ENCODE measurements around the gene PRDM1.
"Not testable (repeated sequence)": the region's sequence is repeated elsewhere in the genome, so short reads cannot be mapped to it uniquely, and the experiment has no call there.

Gene PRDM1

DNA sequence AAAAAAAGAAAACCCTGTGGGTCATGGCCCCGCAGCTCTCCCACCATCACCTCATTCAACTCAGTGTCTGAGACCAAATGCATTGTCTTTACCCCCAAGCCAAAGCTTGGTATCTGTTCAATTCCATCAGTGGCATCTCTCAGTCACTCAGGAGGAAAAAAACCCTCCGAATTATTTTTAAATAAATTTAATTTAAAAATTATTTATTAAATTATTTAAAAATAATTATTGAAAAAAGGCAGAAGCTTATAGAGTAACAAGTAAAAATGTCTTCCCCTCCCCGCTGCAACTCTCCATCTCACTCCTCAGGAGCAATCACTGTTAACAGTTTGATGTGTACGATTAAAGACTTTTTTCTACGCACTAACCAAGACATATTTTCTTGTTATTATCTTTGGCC, 50.7 kb downstream of the PRDM1 start:
- no peak for DNase-seq (ENCODE audit: low spot score)

DNA sequence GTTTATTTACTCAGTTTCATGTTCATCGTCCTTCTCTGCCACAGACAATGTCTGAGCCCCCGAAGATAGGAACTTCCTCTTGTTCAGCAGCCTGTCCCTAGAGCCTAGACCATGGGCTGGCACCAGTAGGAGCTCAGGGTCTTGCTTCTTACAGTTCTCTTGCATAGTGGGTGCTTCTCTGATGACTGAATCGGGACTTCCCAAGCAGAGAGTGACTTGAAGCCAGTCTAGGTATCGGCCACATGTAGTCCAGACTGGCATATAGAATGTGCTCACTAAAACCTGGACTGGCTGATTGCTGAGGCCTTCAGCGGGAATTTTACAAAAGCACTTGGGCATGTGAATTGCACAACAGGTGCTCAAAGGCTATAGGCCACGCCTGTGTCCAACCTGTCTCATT, 52.0 kb downstream of the PRDM1 start:
- no peak for DNase-seq (ENCODE audit: low spot score)

DNA sequence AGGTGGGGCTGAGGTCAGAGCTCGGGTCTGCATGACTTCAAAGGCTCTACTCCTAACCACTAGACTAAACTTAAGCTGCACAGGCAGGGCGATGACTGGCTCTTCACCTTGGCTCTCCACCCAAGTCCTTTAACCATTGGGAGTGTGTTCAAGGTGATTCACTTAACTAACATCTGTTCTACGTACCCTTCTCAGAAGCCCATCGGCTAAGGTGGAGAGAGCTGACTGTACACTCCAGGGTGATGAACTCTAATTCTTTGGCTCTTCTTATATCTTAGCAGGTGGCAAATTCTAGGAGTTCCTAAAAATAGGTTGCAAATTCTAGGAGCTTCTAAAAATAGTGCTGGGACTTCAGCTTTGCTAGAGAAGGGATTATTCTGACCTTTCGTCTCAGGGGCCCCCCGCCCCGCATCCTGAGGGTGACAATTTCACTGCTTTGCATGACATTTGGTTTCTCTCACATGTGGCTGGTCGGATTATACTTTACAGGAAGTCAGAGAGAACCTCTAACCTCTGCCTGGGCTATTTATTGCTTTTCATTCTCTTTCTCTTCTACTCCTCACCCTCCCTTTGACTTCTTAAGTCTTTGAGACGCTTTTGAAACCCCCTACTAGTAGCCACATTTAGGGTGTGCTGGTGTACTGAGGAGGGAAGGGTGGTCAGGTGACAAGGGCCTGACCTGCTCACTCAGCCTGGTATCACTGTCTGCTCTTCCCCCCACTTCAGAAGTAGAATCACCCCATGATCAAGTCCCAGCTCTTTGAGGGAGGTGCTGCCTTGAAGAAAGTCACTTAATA, 55.5 kb downstream of the PRDM1 start:
- no peak for DNase-seq (ENCODE audit: low spot score)

DNA sequence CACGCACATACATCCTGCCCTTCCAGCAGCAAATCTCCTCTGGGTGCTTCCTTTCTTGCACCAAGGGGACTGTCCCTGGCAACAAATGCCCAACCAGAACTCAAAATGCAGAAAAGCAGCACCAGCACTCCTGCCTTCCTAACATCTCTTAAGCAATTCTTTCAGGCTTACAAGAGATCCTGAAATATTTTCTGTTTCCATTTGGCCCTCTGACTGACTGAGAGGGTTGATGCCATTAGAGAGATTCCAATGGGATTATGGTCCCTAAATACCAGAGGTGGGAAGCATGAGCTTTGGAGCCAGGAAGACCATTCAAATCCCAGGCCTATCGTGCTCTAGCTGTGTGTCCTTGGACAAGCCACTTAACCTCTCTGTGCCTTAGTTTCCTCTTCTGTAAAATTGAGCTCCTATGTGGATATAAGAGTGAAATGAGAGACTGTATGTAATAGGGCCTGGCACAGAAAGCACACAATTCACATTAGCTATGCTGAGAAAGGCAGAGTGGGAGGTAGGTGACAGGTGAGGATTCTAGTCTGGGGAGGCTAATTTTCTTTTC, 56.8 kb downstream of the PRDM1 start:
- no peak for DNase-seq (ENCODE audit: low spot score)

DNA sequence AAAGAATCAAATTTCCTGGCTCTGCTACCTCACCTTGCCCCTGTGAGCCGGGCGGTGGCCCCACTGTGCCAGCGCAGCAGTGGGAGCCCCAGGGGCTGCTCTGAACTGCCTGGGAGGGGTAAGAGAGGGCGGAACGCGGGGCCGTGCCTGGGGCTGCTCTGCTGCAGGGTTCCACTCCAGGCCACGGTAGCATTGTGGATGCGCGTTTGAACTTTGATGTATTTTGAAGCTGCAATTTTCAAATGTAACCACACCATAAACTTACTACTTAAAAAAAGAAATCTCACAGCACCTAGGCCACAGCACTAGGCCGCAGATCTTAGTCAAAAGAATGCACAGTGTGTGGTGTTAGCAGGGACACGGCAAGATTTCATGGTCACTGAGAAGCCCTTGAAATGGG, 57.5 kb downstream of the PRDM1 start:
- no peak for DNase-seq (ENCODE audit: low spot score)

DNA sequence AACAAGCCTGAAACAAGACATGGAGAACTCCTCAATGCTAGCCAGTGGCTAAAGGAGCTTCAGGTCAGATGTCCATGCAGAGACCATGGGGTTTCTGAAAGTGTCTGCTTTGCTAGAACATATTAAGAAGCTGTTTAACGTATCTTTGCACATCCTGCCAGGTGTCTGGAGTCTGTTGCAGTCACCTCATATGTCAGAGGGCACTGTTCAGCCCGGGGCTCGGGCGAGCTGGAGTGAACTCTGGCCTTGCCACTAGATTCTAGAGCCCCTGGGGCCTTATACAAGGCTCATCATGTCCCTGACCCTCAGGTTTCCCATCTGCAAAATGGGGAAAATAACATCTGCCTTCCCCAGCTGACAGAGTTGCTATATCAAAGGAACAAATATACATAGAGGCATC, 59.0 kb downstream of the PRDM1 start:
- no peak for DNase-seq (ENCODE audit: low spot score)

DNA sequence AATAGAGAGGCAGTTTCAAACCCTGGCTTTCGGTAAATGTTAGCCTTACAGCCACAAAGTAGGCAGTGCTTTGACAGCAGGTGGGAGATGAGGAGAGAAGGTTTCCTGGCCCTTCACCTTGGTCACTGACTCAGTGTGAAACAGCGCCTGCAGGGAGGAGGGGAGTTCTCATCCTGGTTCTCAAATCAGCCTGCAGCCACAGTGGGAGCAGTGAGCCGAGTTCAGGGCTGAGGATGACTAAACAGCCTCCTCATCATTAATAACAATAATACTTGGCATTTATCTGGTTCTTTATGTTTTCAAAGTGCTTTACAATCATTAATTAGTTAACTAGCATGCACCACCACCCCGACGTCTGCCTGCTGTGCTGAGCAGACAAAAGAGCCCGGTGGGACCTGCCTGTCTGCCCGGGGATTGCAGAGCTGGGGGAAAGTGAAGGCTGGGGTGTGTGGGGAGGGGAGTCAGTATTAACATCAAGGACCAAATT, 59.6 kb downstream of the PRDM1 start:
- DNase-seq (ENCODE audit: low spot score), result no peak

DNA sequence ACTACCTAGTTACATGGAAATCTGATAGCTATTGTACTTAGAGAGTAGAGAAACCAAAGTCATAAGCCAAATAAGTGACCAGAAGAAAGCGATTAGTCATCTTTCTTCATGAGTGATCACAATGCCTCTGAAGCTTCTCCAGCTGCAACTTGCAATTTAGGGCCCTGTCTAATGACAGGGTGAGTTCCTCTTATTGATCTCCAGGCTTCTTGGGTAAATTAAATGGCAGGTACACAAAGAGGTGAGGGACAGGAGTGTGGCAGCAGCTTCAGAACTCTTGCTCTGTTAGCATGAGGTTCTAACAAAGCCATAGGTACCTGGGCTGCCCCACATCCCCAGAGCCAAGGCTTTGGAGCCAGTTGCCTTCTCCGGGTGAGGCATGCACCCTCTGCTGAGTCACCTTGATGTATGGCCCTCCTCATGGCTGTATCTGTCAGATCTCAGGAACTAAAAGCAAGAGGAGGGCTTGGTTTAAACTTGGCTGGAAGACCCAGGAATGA, 60.8 kb downstream of the PRDM1 start:
- no peak for DNase-seq (ENCODE audit: low spot score)

DNA sequence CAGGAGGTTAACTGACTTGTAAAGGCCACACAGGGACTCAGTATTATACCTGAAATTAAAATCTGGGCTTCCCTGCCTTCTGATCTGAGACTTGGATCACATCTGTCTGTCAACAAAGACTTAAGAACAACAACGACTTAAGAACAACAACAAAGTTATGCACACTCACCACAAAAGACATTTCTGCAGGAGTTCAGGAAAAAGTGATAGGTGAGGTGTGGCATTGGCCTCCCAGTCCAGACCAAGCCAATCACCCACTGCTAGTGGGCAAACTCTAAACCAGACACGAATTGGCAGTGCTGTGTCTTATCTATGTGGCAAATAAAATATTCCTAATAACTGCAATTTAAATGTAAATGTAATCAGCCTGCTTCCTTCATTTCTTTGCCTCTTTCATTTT, 61.3 kb downstream of the PRDM1 start:
- DNase-seq (ENCODE audit: low spot score), result no peak

DNA sequence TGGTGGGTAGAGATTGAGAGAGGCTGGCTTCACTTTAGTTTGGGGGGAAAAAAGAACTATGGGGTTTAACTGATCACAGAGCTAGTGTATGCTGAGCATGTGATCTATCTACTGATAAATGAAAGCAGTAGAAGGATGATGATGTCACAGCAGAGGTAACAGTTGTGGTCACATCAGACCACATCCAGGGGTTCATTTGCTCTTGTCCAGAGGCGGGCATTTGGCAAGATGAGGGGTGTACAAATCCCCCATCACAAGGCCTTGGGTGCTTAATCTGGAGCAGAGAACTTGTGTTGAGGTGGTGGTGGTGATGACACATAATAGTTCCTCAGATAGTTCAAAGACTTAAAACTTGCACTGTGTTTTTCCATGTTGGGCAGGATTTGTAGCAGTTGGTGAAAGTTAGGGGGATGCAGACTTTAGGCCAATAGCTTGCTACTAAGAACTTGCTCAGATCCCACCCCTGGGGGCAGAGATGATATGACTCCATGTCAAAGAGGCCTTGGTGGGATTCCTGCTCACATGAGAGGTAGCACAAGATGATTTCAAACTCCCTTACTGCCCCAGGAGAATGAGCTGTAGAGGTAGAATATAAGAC, 63.4 kb downstream of the PRDM1 start:
- no peak for DNase-seq (ENCODE audit: low spot score)

DNA sequence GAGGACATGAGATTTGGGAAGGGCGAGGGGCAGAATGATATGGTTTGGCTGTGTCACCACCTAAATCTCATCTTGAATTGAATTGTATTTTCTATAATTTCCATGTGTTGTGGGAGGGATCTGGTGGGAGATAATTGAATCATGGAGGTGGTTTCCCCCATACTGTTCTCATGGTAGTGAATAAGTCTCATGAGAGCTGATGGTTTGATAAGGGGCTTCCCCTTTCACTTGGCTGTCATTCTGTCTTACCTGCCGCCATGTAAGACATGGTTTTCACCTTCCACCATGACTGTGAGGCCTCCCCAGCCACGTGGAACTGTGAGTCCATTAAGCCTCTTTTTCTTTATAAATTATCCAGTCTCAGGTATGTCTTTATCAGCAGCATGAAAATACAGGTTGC, 66.3 kb downstream of the PRDM1 start:
- not testable (repeated sequence) for DNase-seq (ENCODE audit: low spot score)

DNA sequence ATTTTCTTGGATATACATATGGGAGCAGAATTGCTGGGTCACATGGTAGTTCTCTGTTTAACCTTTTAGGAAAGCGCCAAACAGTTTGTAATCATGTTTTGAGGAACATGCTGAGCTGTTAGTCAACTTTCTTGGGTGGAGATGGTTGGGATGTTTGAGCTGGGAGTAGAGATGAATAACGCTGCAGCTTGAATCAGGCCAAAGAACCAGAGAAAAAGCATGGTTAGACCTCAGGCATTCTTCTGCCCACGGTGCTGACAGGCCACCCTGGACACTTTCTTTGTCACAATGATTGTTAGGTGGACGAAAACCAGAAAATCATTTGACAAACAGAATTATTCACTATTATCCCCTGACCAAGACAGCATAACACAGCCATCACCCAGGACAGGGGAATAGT, 66.8 kb downstream of the PRDM1 start:
- DNase-seq (ENCODE audit: low spot score), result no peak

DNA sequence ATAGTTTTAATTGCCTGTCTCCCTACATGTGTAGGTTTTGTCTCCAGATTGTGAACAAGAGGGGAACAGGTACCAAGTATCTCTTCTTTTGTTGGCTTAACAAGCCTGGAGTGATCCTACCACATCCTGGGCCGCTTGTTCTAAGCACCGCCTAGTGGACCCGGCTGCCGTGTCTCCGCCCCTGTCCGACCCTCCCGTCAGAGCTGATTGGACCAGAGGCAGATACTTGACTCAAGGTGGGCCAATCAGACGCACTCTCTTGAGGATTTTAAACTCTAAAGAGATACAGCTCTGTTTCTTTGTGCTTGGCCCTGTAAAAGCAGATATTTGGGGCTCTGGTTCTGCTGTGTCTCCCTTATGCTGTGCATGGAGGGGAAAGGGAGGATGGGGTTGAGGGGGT, 68.2 kb downstream of the PRDM1 start:
- no peak for DNase-seq (ENCODE audit: low spot score)

DNA sequence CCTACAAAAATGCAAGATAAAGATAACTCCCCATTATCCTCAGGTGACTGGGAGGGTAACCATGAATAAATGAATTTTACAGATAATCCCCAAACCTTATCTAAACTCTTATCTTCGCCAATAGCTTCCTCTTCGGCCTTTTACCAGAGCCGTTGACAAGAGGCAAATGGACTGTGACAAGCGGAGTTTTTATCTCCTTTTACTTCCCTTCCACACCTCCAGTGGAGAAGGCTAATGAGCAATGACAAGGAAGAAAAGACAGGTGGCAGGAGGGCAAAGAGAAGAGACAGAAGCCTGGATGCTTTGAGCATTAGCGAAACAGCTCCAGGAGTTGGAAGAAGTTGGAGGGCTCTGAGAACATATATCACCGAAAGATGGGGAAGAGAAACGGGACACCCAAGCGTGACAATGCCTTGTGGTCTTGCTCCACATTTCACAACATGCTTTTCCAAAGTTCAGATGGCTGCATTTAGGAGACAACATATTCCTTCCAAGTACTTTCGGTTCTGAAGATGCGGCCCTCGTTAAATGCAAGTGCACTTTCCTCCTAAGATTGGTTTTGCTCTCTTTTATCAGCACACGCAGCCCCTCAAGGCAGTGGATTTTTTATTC, 69.2 kb downstream of the PRDM1 start:
- DNase-seq (ENCODE audit: low spot score), result no peak

DNA sequence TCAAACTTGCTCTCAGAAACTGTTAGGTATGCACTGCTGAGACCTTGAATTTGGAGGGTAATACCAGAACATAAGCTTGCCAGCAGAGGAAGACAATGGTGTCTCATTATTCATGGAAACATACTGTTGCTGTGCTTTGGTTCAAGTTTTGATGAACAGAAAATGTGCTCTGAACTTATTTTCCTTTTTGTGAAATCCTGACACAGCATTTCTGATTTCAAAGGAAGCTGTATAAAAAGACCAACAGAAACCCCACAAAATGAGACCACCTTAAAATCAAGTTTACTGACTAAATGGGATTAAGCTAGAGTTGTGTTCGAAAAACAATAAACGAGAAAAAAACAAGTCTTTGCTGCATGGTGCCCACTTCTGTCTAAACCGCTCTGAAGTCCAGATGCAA, 70.3 kb downstream of the PRDM1 start:
- no peak for DNase-seq (ENCODE audit: low spot score)

DNA sequence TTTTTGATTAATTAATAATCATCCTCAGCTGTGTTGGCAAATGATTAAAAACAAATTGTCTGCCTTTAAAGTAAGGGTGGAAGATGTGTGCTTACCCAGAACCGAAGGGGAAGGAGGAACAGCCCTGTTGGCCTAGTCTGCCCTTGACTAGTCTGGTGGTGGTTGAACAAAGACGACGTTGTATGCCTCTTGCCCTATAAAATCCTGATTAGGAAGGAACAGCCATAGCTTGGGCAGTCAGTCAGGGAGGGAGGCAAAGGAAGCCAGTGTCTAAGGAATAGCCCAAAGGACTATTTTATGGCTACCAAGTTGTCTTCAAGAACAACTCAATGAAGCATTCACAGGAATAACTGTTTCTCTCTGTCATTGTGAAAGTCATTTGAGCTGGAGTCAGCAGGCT, 70.7 kb downstream of the PRDM1 start:
- no peak for DNase-seq (ENCODE audit: low spot score)

DNA sequence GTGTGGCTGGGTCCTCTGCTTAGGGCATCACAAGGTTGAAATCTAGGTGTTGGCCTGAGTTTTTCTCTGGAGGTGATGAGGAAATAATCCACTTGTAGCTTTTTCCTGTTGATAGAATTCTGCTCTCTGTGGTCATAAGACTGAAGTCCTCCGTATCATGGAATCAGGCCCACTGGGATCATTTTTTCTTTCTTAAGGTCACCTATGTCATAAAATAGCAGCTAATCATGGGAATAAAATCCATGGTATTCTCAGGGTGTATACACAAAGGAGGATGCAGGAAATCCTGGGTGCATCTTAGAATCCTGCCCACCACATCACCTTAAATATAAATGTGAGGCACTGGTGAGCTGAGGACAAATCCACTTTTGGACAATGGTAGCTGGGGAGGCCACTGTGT, 72.7 kb downstream of the PRDM1 start:
- no peak for DNase-seq (ENCODE audit: low spot score)

Measured in HuH-7 (cell line).